HFFc6 (cell line): ENCODE results near the gene USP44. TPM values are rescaled to one million over a fixed set of nuclear protein-coding genes. Genes with fewer than 3 reads are reported as not detected.

Source experiments
- DNase-seq: peaks from one replicate; pipeline ENCODE4 v3.0.0-alpha.2; 2018
- H3K27ac Mint-ChIP-seq: 2 replicates; pipeline ENCODE4 v1.8.0; 2020; ENCODE audit warnings: mild to moderate bottlenecking, mixed read lengths
- H3K27me3 Mint-ChIP-seq: 2 replicates; pipeline ENCODE4 v1.8.0; 2021; ENCODE audit warnings: mild to moderate bottlenecking, moderate library complexity, mixed read lengths; ENCODE audit not compliant: insufficient read depth
- H3K36me3 Mint-ChIP-seq: 2 replicates; pipeline ENCODE4 v1.8.0; 2021; ENCODE audit warnings: low read depth, mixed read lengths
- H3K4me1 Mint-ChIP-seq: 2 replicates; pipeline ENCODE4 v1.8.0; 2020; ENCODE audit warnings: low read depth, mixed read lengths
- H3K4me3 Mint-ChIP-seq: 2 replicates; pipeline ENCODE4 v1.8.0; 2020; ENCODE audit warnings: mild to moderate bottlenecking, moderate library complexity, mixed read lengths
- H3K9me3 Mint-ChIP-seq: 2 replicates; pipeline ENCODE4 v1.8.0; 2020; ENCODE audit warnings: mild to moderate bottlenecking, mixed read lengths
- CTCF ChIP-seq: fragments of 200-600 bp; sonication (generic); IDR thresholded peaks from 2 replicates; pipeline ENCODE4 v1.5.0; 2021; ENCODE audit warnings: antibody characterized with exemption, mild to moderate bottlenecking
- total RNA-seq, 6 experiments: library from RNA; stranded (reverse); fragmentation: NEBNext Ultra II Directional; extraction: Animal tissue kit (Norgen Biotek cat#: 25700); gene quantifications; 2 replicates in 1 of 6; 3 replicates in 5 of 6; pipeline ENCODE4 v1.2.3, GENCODE V29; 2021

USP44 gene
- total RNA-seq, 6 experiments from 2014 or later, result not detected

GRCh38 chr12:95532851-95533250 is 18.4 kb downstream of the USP44 start:
- no peak overlapping the region for H3K4me3 Mint-ChIP-seq
- H3K9me3 Mint-ChIP-seq, result no peaks in the 10 kb centered on the region
- DNase-seq, result peak; percentile 20
- H3K27me3 Mint-ChIP-seq, result peaks cover 2% of the 10 kb centered on the region; the same call in 1 of the 2 replicates
- TF ChIP-seq CTCF, result no peak
- no peaks in the 10 kb centered on the region for H3K36me3 Mint-ChIP-seq
- peaks cover 32% of the 10 kb centered on the region for H3K4me1 Mint-ChIP-seq
- no peak overlapping the region for H3K27ac Mint-ChIP-seq

- H3K9me3 Mint-ChIP-seq, result no peaks in the 10 kb centered on the region
- DNase-seq, result no peak
- no peaks in the 10 kb centered on the region; the same call in none of the 2 replicates for H3K27me3 Mint-ChIP-seq
- TF ChIP-seq CTCF, result no peak
- no peak overlapping the region for H3K4me3 Mint-ChIP-seq
- peaks cover 32% of the 10 kb centered on the region for H3K4me1 Mint-ChIP-seq
- H3K27ac Mint-ChIP-seq, result no peak overlapping the region
- no peaks in the 10 kb centered on the region for H3K36me3 Mint-ChIP-seq
Measured at GRCh38 chr12:95529693-95530225, 21.5 kb downstream of the USP44 start.

- no peak overlapping the region for H3K27ac Mint-ChIP-seq
- DNase-seq, result no peak
Measured at GRCh38 chr12:95528431-95528830, 22.8 kb downstream of the USP44 start.

GRCh38 chr12:95522692-95523091 is 28.6 kb downstream of the USP44 start:
- no peak for TF ChIP-seq CTCF
- H3K9me3 Mint-ChIP-seq, result no peaks in the 10 kb centered on the region
- no peaks in the 10 kb centered on the region; the same call in 1 of the 2 replicates for H3K27me3 Mint-ChIP-seq
- no peaks in the 10 kb centered on the region for H3K36me3 Mint-ChIP-seq
- H3K4me1 Mint-ChIP-seq, result no peaks in the 10 kb centered on the region
- H3K4me3 Mint-ChIP-seq, result no peak overlapping the region
- no peak overlapping the region for H3K27ac Mint-ChIP-seq
- DNase-seq, result no peak

More at GRCh38 chr12:95528431-95528830, 22.8 kb downstream of the USP44 start:
- Mint-ChIP-seq H3K4me1 (peaks cover 25% of the 10 kb centered on the region), H3K27me3 (no peaks in the 10 kb centered on the region; the same call in none of the 2 replicates), H3K9me3 (no peaks in the 10 kb centered on the region), H3K4me3 (no peak overlapping the region), H3K36me3 (no peaks in the 10 kb centered on the region)
- no peak for TF ChIP-seq CTCF

- Mint-ChIP-seq H3K36me3 (no peaks in the 10 kb centered on the region), H3K4me3 (no peak overlapping the region), H3K27ac (no peak overlapping the region), H3K27me3 (no peaks in the 10 kb centered on the region), H3K4me1 (no peaks in the 10 kb centered on the region), H3K9me3 (no peaks in the 10 kb centered on the region)
- TF ChIP-seq CTCF, result no peak
- DNase-seq, result no peak
Measured at GRCh38 chr12:95520816-95521215, 30.5 kb downstream of the USP44 start.

- H3K36me3 Mint-ChIP-seq, result peaks cover 5% of the 10 kb centered on the region; the same call in 1 of the 2 replicates
- no peak overlapping the region for H3K4me3 Mint-ChIP-seq
- H3K27me3 Mint-ChIP-seq, result no peaks in the 10 kb centered on the region
- H3K4me1 Mint-ChIP-seq, result no peaks in the 10 kb centered on the region
- no peak overlapping the region for H3K27ac Mint-ChIP-seq
- no peaks in the 10 kb centered on the region for H3K9me3 Mint-ChIP-seq
- DNase-seq, result no peak
- no peak for TF ChIP-seq CTCF
Measured at GRCh38 chr12:95518944-95519343, 32.3 kb downstream of the USP44 start.
